ENCODE data around the gene PRDX2.
A peak's percentile ranks its signal among the peaks of the same experiment; 100 is the strongest.

DNA sequence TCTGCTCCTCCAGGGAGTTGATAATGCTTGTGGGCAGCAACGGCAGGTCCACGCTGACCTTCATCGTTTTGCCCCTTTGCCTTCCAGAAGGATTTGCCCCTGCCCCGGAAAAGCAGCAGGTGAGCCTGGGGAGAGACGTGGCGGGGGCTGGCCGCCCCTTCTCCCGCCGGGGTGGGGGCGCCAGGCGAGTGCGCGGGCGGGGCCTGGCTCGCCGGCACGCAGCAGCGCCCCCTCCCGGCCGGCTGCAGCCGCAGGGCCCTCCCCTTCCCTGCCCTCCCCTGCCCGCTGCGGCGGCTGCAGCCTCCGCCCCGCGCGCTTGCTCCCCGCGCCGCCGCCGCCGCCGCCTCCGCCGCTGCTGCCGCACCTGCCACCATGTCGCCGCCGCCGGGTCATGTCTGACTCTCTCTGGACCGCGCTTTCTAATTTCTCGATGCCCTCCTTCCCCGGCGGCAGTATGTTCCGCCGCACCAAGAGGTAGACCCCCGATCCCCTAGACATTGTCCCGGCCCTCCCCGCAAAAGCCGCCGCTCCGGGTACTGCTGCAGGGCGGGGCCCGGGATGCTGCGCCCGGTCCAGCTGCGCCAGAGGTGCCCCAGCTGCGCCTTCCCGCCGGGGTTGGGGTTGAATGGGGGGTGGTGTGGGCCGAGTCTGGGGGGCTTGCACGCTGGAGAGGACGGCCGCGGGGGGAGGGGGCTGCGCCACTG is 36.7 kb upstream of the PRDX2 start, which contains the start of gene MAST1:
- TF ChIP-seq, protein P1, sequence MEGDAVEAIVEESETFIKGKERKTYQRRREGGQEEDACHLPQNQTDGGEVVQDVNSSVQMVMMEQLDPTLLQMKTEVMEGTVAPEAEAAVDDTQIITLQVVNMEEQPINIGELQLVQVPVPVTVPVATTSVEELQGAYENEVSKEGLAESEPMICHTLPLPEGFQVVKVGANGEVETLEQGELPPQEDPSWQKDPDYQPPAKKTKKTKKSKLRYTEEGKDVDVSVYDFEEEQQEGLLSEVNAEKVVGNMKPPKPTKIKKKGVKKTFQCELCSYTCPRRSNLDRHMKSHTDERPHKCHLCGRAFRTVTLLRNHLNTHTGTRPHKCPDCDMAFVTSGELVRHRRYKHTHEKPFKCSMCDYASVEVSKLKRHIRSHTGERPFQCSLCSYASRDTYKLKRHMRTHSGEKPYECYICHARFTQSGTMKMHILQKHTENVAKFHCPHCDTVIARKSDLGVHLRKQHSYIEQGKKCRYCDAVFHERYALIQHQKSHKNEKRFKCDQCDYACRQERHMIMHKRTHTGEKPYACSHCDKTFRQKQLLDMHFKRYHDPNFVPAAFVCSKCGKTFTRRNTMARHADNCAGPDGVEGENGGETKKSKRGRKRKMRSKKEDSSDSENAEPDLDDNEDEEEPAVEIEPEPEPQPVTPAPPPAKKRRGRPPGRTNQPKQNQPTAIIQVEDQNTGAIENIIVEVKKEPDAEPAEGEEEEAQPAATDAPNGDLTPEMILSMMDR (conservative IDR thresholded peaks at IDR 0.05): peak; percentile 58
- no peak for TF ChIP-seq EZH2 (IDR thresholded peaks at IDR 0.05; ENCODE audit: low read depth)
